ENCODE results near the gene TRIML2. TPM values are rescaled to one million over a fixed set of nuclear protein-coding genes. Genes with fewer than 3 reads are reported as not detected.

Gene TRIML2
- total and polyA plus RNA-seq, 10 donors = not detected

GRCh38 chr4:188147176-188147575 is 37.8 kb upstream of the TRIML2 start:
- H3K36me3 ChIP-seq = no peaks in the 10 kb centered on the region
- H3K4me1 ChIP-seq = no peaks in the 10 kb centered on the region
- H3K4me3 ChIP-seq = no peak overlapping the region
- DNase-seq = no peak
- no peak overlapping the region for H3K27ac ChIP-seq
- TF ChIP-seq POLR2A (IDR thresholded peaks at IDR 0.05) = no peak
- no peak for TF ChIP-seq POLR2AphosphoS5 (IDR thresholded peaks at IDR 0.05)
- TF ChIP-seq CTCF (IDR thresholded peaks at IDR 0.05 in 8 of 11, conservative IDR thresholded peaks at IDR 0.05 in 3 of 11) = no peak
- peaks cover 0 to 27% (median 4%) of the 10 kb centered on the region in 8 donors for H3K9me3 ChIP-seq
- intact Hi-C loops (cut with DNase I; ENCODE audit: low total_unique reads) = no loop called here
- no peaks in the 10 kb centered on the region for H3K27me3 ChIP-seq (replicated peaks in 1 of 7)
- WGBS, 5 donors = 88 to 95% (median 94%) methylated on average over 11 of the region's 11 CpGs

- no peaks in the 10 kb centered on the region for H3K4me1 ChIP-seq
- H3K9me3 ChIP-seq = peaks cover 0 to 27% (median 4%) of the 10 kb centered on the region in 8 donors
- H3K36me3 ChIP-seq = no peaks in the 10 kb centered on the region
- no peak overlapping the region for H3K4me3 ChIP-seq
- no peaks in the 10 kb centered on the region for H3K27me3 ChIP-seq (replicated peaks in 1 of 7)
- no peak for DNase-seq
- intact Hi-C loops (cut with DNase I; ENCODE audit: low total_unique reads) = no loop called here
- H3K27ac ChIP-seq = no peak overlapping the region
- TF ChIP-seq POLR2AphosphoS5 (IDR thresholded peaks at IDR 0.05) (no peak), POLR2A (IDR thresholded peaks at IDR 0.05) (no peak), CTCF (IDR thresholded peaks at IDR 0.05 in 8 of 11, conservative IDR thresholded peaks at IDR 0.05 in 3 of 11) (no peak)
- WGBS, 5 donors = 86 to 89% (median 89%) methylated on average over 11 of the region's 11 CpGs
Observed at GRCh38 chr4:188146618-188147017, 37.2 kb upstream of the TRIML2 start.

- TF ChIP-seq CTCF (IDR thresholded peaks at IDR 0.05 in 8 of 11, conservative IDR thresholded peaks at IDR 0.05 in 3 of 11) = no peak
- TF ChIP-seq POLR2A (IDR thresholded peaks at IDR 0.05) = no peak
- TF ChIP-seq POLR2AphosphoS5 (IDR thresholded peaks at IDR 0.05) = no peak
- peaks cover 0 to 27% (median 4%) of the 10 kb centered on the region in 8 donors for H3K9me3 ChIP-seq
- DNase-seq = no peak
- no peaks in the 10 kb centered on the region for H3K27me3 ChIP-seq (replicated peaks in 1 of 7)
- WGBS, 5 donors = 81 to 92% (median 84%) methylated on average over 10 of the region's 10 CpGs
- H3K4me3 ChIP-seq = no peak overlapping the region
- H3K36me3 ChIP-seq = no peaks in the 10 kb centered on the region
- no peaks in the 10 kb centered on the region for H3K4me1 ChIP-seq
- intact Hi-C loops (cut with DNase I; ENCODE audit: low total_unique reads) = no loop called here
- no peak overlapping the region for H3K27ac ChIP-seq
Observed at GRCh38 chr4:188145601-188146000, 36.2 kb upstream of the TRIML2 start.

GRCh38 chr4:188143731-188144130 is 34.3 kb upstream of the TRIML2 start:
- Histone ChIP-seq H3K4me3 (no peak overlapping the region), H3K4me1 (no peaks in the 10 kb centered on the region), H3K36me3 (no peaks in the 10 kb centered on the region), H3K27me3 (replicated peaks in 1 of 7) (peaks cover 0 to 5% (median 0%) of the 10 kb centered on the region in 7 donors), H3K9me3 (peaks cover 0 to 28% (median 0%) of the 10 kb centered on the region in 8 donors), H3K27ac (no peak overlapping the region)
- intact Hi-C loops (cut with DNase I; ENCODE audit: low total_unique reads) = no loop called here
- 72 to 83% (median 79%) methylated on average over 11 of the region's 11 CpGs for WGBS, 5 donors
- TF ChIP-seq POLR2AphosphoS5 (IDR thresholded peaks at IDR 0.05) (no peak), CTCF (IDR thresholded peaks at IDR 0.05 in 8 of 11, conservative IDR thresholded peaks at IDR 0.05 in 3 of 11) (no peak), POLR2A (IDR thresholded peaks at IDR 0.05) (no peak)
- no peak for DNase-seq
